WTC11 (cell line): ENCODE results near the gene SLC9C1. TPM values are rescaled to one million over a fixed set of nuclear protein-coding genes. Genes with fewer than 3 reads are reported as not detected.
A peak's percentile ranks its signal among the peaks of the same experiment; 100 is the strongest.

Experiments used
- ATAC-seq: fragments of 200-7000 bp; cut with Tn5 transposase; 2 replicates; pipeline ENCODE4 v1.10.0; 2021; ENCODE audit warnings: mild to moderate bottlenecking, moderate library complexity
- CTCF ChIA-PET: fragments of 300-600 bp; sonication (Branson Sonifier 250); formaldehyde crosslinking; loops from one replicate; lab custom pipeline; 2021; ENCODE audit warnings: antibody characterized with exemption; lab: Charles Lee
- POLR2A ChIA-PET: fragments of 350-600 bp; sonication (Branson Sonifier 250); formaldehyde crosslinking; loops from one replicate; lab custom pipeline; 2021; ENCODE audit warnings: antibody characterized with exemption; lab: Charles Lee
- DNase-seq: peaks from one replicate; pipeline ENCODE4 v3.0.0; 2021; ENCODE audit warnings: low spot score
- H3K27ac Mint-ChIP-seq: 2 replicates; pipeline ENCODE4 v1.8.0; 2021; ENCODE audit warnings: mixed read lengths
- H3K27me3 Mint-ChIP-seq: 2 replicates; pipeline ENCODE4 v1.8.0; 2021; ENCODE audit warnings: low read depth, mild to moderate bottlenecking, moderate library complexity, mixed read lengths
- H3K36me3 Mint-ChIP-seq: 2 replicates; pipeline ENCODE4 v1.8.0; 2021; ENCODE audit warnings: mixed read lengths
- H3K4me1 Mint-ChIP-seq: 2 replicates; pipeline ENCODE4 v1.8.0; 2022; ENCODE audit warnings: mixed read lengths
- H3K4me3 Mint-ChIP-seq: 2 replicates; pipeline ENCODE4 v1.8.0; 2021; ENCODE audit warnings: mild to moderate bottlenecking, moderate library complexity, mixed read lengths
- H3K9me3 Mint-ChIP-seq: 2 replicates; pipeline ENCODE4 v1.8.0; 2021; ENCODE audit warnings: mixed read lengths
- ATF1 ChIP-seq: sonication (generic); formaldehyde crosslinking; IDR thresholded peaks from 2 replicates; pipeline ENCODE4 v1.8.1; 2023; ENCODE audit warnings: mild to moderate bottlenecking, moderate library complexity, missing genetic modification reagents
- FOXK1 ChIP-seq: sonication (generic); formaldehyde crosslinking; IDR thresholded peaks from 2 replicates; pipeline ENCODE4 v1.8.0; 2022; ENCODE audit warnings: mild to moderate bottlenecking, moderate library complexity, missing genetic modification reagents
- FOXP1 ChIP-seq: sonication (generic); formaldehyde crosslinking; IDR thresholded peaks from 2 replicates; pipeline ENCODE4 v1.8.0; 2022; ENCODE audit warnings: missing genetic modification reagents, mild to moderate bottlenecking, moderate library complexity, borderline replicate concordance
- GTF2I ChIP-seq: fragments of 250-450 bp; sonication (Bioruptor Pico); conservative IDR thresholded peaks from 2 replicates; pipeline ENCODE4 v1.4.0; 2021; ENCODE audit warnings: mild to moderate bottlenecking
- JAZF1 ChIP-seq: fragments of 250-450 bp; sonication (Bioruptor Pico); IDR thresholded peaks from 2 replicates; pipeline ENCODE4 v1.9.0; 2021; ENCODE audit warnings: moderate library complexity, mild to moderate bottlenecking, inconsistent platforms
- KAT7 ChIP-seq: sonication (generic); formaldehyde crosslinking; IDR thresholded peaks from 2 replicates; pipeline ENCODE4 v1.8.1; 2023; ENCODE audit warnings: missing genetic modification reagents, mild to moderate bottlenecking, borderline replicate concordance
- NFATC4 ChIP-seq: fragments of 250-450 bp; sonication (Bioruptor Pico); IDR thresholded peaks from 2 replicates; pipeline ENCODE4 v1.9.0; 2021; ENCODE audit warnings: mild to moderate bottlenecking
- NR2C2 ChIP-seq: sonication (generic); formaldehyde crosslinking; IDR thresholded peaks from 2 replicates; pipeline ENCODE4 v1.8.0; 2022; ENCODE audit warnings: mild to moderate bottlenecking, missing genetic modification reagents
- SMAD3 ChIP-seq: sonication (generic); formaldehyde crosslinking; IDR thresholded peaks from 2 replicates; pipeline ENCODE4 v1.8.0; 2022; ENCODE audit warnings: missing genetic modification reagents, mild to moderate bottlenecking, borderline replicate concordance
- SOX15 ChIP-seq: fragments of 250-450 bp; sonication (Bioruptor Pico); IDR thresholded peaks from 2 replicates; pipeline ENCODE4 v1.9.0; 2021; ENCODE audit warnings: mild to moderate bottlenecking
- SP1 ChIP-seq: sonication (generic); formaldehyde crosslinking; conservative IDR thresholded peaks from 2 replicates; pipeline ENCODE4 v1.8.1; 2022; ENCODE audit warnings: missing genetic modification reagents
- TEAD1 ChIP-seq: sonication (generic); formaldehyde crosslinking; IDR thresholded peaks from 2 replicates; pipeline ENCODE4 v1.8.0; 2022; ENCODE audit warnings: mild to moderate bottlenecking, missing genetic modification reagents
- ZBTB21 ChIP-seq: sonication (generic); formaldehyde crosslinking; IDR thresholded peaks from 2 replicates; pipeline ENCODE4 v1.8.1; 2023; ENCODE audit warnings: mild to moderate bottlenecking, missing genetic modification reagents, borderline replicate concordance
- ZNF232 ChIP-seq: sonication (generic); formaldehyde crosslinking; IDR thresholded peaks from 2 replicates; pipeline ENCODE4 v1.8.0; 2022; ENCODE audit warnings: mild to moderate bottlenecking, missing genetic modification reagents
- ZNF317 ChIP-seq: sonication (generic); formaldehyde crosslinking; IDR thresholded peaks from 2 replicates; pipeline ENCODE4 v1.8.1; 2023; ENCODE audit warnings: low read depth, mild to moderate bottlenecking, moderate library complexity, missing genetic modification reagents, borderline replicate concordance
- ZNF423 ChIP-seq: fragments of 250-450 bp; sonication (Bioruptor Pico); IDR thresholded peaks from 2 replicates; pipeline ENCODE4 v2.1.2; 2022; ENCODE audit warnings: mild to moderate bottlenecking, moderate library complexity
- total RNA-seq: library from RNA; stranded (reverse); gene quantifications from 3 replicates; pipeline ENCODE4 v1.2.3, GENCODE V29; 2021
- TF ChIP-seq, protein P1 (sequence below): sonication (generic); formaldehyde crosslinking; IDR thresholded peaks from 2 replicates; pipeline ENCODE4 v1.8.0; 2023; ENCODE audit warnings: missing genetic modification reagents
- TF ChIP-seq, protein P2 (sequence below): sonication (generic); formaldehyde crosslinking; IDR thresholded peaks from 2 replicates; pipeline ENCODE4 v1.8.1; 2023; ENCODE audit warnings: mild to moderate bottlenecking, missing genetic modification reagents
- TF ChIP-seq, protein P3 (sequence below): fragments of 200-600 bp; IDR thresholded peaks from 2 replicates; pipeline ENCODE4 v1.8.0; 2022; ENCODE audit warnings: antibody characterized with exemption
- TF ChIP-seq, protein P4 (sequence below): sonication (generic); formaldehyde crosslinking; IDR thresholded peaks from 2 replicates; pipeline ENCODE4 v1.8.1; 2022; ENCODE audit warnings: mild to moderate bottlenecking, moderate library complexity, missing genetic modification reagents
- TF ChIP-seq, protein P5 (sequence below): sonication (generic); formaldehyde crosslinking; IDR thresholded peaks from 2 replicates; pipeline ENCODE4 v1.8.1; 2023; ENCODE audit warnings: mild to moderate bottlenecking, missing genetic modification reagents
- TF ChIP-seq, protein P6 (sequence below): sonication (generic); formaldehyde crosslinking; IDR thresholded peaks from 2 replicates; pipeline ENCODE4 v1.8.1; 2023; ENCODE audit warnings: mild to moderate bottlenecking, missing genetic modification reagents, borderline replicate concordance
- TF ChIP-seq, protein P7 (sequence below): sonication (generic); formaldehyde crosslinking; IDR thresholded peaks from 2 replicates; pipeline ENCODE4 v1.8.1; 2022; ENCODE audit warnings: missing genetic modification reagents, borderline replicate concordance

The SLC9C1 gene
- total RNA-seq, 1 experiment from 2014 or later = 3.5 TPM

DNA sequence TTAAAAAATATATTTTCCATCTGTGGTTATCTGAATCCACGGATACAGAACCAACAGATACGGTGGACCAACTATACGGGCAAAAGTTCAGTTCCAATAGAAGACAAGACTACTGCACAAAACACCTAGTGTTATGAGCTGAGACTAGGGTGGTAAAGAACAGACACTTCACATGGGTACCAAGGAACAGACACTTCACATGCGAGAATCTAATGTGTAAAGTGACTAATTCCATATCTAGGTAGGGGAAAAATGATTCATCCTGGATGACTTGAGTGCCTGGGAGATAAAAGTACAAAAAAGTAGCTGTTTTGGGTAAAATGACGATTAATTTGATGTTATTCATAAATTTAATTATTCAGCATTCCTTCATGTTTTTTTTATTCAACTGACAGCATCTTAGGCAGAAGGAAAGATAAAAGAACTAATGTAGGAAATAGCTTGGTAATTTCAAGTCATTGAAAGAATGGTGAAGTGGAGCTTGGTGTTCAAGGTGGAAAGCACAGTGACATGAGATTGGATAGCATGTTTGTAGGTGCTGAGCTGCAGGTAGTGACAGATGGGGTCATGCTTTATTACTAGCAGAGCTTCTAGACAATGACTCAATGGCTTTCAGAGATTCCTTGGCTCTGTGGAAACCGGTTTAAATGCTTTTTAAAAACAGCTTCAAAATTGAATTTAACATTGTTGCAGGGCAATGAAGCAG is 44.2 kb upstream of the SLC9C1 start (continued):
- TF ChIP-seq TEAD1 (CRISPR knock-in tag) (no peak), ZNF423 (CRISPR knock-in tag) (no peak), ZBTB21 (no peak)
- TF ChIP-seq, protein P1, sequence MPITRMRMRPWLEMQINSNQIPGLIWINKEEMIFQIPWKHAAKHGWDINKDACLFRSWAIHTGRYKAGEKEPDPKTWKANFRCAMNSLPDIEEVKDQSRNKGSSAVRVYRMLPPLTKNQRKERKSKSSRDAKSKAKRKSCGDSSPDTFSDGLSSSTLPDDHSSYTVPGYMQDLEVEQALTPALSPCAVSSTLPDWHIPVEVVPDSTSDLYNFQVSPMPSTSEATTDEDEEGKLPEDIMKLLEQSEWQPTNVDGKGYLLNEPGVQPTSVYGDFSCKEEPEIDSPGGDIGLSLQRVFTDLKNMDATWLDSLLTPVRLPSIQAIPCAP (CRISPR knock-in tag) = no peak

DNA sequence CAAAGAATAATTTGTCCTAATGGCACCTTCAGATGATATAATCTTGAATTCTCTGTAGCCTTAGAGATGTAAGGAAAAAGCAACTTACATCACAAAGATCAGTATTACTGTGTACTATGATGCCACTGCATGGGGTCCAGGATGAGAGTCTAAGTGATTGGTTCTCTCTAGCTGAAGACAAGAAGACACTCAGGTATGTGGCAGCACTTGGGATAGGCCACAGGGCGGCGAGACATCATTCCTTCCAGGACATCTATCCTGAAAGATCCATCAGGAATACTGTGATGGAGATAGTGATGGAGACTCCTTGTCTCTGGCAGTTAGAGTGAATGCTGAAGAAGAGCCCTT is 41.4 kb upstream of the SLC9C1 start:
- DNase-seq = no peak
- H3K27me3 Mint-ChIP-seq = no peaks in the 10 kb centered on the region
- TF ChIP-seq KAT7 (CRISPR knock-in tag) (no peak), ATF1 (no peak), NR2C2 (CRISPR knock-in tag) (no peak), SP1 (CRISPR knock-in tag) (no peak), ZNF232 (CRISPR knock-in tag) (no peak), FOXP1 (no peak), NFATC4 (no peak), GTF2I (CRISPR knock-in tag) (no peak), JAZF1 (no peak), ZNF317 (CRISPR knock-in tag) (no peak), SMAD3 (CRISPR knock-in tag) (no peak), SOX15 (CRISPR knock-in tag) (no peak), FOXK1 (no peak)
- TF ChIP-seq, protein P2, sequence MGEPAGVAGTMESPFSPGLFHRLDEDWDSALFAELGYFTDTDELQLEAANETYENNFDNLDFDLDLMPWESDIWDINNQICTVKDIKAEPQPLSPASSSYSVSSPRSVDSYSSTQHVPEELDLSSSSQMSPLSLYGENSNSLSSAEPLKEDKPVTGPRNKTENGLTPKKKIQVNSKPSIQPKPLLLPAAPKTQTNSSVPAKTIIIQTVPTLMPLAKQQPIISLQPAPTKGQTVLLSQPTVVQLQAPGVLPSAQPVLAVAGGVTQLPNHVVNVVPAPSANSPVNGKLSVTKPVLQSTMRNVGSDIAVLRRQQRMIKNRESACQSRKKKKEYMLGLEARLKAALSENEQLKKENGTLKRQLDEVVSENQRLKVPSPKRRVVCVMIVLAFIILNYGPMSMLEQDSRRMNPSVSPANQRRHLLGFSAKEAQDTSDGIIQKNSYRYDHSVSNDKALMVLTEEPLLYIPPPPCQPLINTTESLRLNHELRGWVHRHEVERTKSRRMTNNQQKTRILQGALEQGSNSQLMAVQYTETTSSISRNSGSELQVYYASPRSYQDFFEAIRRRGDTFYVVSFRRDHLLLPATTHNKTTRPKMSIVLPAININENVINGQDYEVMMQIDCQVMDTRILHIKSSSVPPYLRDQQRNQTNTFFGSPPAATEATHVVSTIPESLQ (CRISPR knock-in tag) = no peak
- TF ChIP-seq, protein P3, sequence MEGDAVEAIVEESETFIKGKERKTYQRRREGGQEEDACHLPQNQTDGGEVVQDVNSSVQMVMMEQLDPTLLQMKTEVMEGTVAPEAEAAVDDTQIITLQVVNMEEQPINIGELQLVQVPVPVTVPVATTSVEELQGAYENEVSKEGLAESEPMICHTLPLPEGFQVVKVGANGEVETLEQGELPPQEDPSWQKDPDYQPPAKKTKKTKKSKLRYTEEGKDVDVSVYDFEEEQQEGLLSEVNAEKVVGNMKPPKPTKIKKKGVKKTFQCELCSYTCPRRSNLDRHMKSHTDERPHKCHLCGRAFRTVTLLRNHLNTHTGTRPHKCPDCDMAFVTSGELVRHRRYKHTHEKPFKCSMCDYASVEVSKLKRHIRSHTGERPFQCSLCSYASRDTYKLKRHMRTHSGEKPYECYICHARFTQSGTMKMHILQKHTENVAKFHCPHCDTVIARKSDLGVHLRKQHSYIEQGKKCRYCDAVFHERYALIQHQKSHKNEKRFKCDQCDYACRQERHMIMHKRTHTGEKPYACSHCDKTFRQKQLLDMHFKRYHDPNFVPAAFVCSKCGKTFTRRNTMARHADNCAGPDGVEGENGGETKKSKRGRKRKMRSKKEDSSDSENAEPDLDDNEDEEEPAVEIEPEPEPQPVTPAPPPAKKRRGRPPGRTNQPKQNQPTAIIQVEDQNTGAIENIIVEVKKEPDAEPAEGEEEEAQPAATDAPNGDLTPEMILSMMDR = no peak
- TF ChIP-seq, protein P4, sequence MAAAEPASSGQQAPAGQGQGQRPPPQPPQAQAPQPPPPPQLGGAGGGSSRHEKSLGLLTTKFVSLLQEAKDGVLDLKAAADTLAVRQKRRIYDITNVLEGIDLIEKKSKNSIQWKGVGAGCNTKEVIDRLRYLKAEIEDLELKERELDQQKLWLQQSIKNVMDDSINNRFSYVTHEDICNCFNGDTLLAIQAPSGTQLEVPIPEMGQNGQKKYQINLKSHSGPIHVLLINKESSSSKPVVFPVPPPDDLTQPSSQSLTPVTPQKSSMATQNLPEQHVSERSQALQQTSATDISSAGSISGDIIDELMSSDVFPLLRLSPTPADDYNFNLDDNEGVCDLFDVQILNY (CRISPR knock-in tag) = no peak
- TF ChIP-seq, protein P5, sequence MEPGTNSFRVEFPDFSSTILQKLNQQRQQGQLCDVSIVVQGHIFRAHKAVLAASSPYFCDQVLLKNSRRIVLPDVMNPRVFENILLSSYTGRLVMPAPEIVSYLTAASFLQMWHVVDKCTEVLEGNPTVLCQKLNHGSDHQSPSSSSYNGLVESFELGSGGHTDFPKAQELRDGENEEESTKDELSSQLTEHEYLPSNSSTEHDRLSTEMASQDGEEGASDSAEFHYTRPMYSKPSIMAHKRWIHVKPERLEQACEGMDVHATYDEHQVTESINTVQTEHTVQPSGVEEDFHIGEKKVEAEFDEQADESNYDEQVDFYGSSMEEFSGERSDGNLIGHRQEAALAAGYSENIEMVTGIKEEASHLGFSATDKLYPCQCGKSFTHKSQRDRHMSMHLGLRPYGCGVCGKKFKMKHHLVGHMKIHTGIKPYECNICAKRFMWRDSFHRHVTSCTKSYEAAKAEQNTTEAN (CRISPR knock-in tag) = no peak
- TF ChIP-seq, protein P6, sequence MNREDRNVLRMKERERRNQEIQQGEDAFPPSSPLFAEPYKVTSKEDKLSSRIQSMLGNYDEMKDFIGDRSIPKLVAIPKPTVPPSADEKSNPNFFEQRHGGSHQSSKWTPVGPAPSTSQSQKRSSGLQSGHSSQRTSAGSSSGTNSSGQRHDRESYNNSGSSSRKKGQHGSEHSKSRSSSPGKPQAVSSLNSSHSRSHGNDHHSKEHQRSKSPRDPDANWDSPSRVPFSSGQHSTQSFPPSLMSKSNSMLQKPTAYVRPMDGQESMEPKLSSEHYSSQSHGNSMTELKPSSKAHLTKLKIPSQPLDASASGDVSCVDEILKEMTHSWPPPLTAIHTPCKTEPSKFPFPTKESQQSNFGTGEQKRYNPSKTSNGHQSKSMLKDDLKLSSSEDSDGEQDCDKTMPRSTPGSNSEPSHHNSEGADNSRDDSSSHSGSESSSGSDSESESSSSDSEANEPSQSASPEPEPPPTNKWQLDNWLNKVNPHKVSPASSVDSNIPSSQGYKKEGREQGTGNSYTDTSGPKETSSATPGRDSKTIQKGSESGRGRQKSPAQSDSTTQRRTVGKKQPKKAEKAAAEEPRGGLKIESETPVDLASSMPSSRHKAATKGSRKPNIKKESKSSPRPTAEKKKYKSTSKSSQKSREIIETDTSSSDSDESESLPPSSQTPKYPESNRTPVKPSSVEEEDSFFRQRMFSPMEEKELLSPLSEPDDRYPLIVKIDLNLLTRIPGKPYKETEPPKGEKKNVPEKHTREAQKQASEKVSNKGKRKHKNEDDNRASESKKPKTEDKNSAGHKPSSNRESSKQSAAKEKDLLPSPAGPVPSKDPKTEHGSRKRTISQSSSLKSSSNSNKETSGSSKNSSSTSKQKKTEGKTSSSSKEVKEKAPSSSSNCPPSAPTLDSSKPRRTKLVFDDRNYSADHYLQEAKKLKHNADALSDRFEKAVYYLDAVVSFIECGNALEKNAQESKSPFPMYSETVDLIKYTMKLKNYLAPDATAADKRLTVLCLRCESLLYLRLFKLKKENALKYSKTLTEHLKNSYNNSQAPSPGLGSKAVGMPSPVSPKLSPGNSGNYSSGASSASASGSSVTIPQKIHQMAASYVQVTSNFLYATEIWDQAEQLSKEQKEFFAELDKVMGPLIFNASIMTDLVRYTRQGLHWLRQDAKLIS (CRISPR knock-in tag) = no peak
- TF ChIP-seq, protein P7, sequence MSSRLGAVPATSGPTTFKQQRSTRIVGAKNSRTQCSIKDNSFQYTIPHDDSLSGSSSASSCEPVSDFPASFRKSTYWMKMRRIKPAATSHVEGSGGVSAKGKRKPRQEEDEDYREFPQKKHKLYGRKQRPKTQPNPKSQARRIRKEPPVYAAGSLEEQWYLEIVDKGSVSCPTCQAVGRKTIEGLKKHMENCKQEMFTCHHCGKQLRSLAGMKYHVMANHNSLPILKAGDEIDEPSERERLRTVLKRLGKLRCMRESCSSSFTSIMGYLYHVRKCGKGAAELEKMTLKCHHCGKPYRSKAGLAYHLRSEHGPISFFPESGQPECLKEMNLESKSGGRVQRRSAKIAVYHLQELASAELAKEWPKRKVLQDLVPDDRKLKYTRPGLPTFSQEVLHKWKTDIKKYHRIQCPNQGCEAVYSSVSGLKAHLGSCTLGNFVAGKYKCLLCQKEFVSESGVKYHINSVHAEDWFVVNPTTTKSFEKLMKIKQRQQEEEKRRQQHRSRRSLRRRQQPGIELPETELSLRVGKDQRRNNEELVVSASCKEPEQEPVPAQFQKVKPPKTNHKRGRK (CRISPR knock-in tag) = no peak
- CTCF ChIA-PET = interaction anchor here (0.5 to 4.4 kb wide), 3 partner anchors 13 to 42 kb away, joined by 3 to 37 read pairs (median 3); partner anchors contain the start of gene SLC9C1
- H3K4me3 Mint-ChIP-seq = peak overlapping the region; percentile 88
- peak; percentile 18 for ATAC-seq
- peaks cover 23% of the 10 kb centered on the region for H3K36me3 Mint-ChIP-seq
- H3K4me1 Mint-ChIP-seq = peaks cover 64% of the 10 kb centered on the region
- POLR2A ChIA-PET = no interaction called here
- no peaks in the 10 kb centered on the region for H3K9me3 Mint-ChIP-seq
- H3K27ac Mint-ChIP-seq = peak overlapping the region; percentile 96
